GM18858 (cell line): ENCODE data around the gene CHD6.

ENCODE experiments used
- ATAC-seq: cut with Tn5 transposase; IDR thresholded peaks from one replicate; pipeline ENCODE4 v1.9.1; 2021; ENCODE audit not compliant: unreplicated experiment

CHD6 gene

DNA sequence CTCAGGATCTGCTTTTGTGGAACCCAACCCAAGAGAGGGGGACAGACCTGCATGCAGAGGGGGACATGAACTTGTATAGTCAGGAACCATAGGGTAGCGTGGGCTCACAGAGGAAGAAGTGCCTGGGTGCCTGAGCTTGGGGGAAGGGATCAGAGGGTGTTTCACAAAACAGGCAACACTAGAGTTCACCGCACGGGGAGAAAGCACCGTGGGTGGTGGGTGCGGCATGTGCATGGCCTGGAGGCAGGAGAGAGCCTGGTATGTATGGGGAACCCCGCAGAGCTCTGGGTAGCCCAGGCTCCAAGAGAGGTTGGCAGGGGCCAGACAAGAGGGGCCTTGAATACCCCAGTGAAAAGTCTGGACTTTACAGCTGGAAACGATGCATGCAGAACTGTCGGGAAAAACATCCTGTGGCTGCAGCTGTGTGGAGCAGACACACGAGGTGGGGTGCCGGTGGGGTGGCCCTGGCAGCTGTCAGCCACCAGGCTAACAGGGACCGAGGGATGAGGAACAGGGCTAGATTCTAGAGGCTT is 244.9 kb downstream of the CHD6 start:
- no peak for ATAC-seq

DNA sequence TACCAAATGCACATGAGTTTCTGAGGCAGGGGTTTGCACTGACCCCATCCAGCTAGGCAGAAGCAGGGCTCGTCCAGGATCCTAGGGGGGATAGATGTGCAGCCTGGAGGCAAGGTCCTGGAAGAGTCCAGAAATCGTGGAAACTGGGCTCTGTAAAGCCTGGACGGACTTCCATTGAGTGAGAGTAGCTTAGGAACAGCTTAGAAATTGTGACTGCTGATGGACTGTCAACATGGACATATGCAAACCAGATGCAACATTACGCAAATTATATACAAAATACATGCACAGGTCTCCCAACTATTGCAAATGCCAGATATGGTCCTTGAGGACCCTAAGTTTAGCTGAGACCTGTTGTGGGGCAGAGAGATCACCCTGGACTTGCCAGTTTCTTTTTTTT is 246.8 kb downstream of the CHD6 start:
- ATAC-seq: no peak

DNA sequence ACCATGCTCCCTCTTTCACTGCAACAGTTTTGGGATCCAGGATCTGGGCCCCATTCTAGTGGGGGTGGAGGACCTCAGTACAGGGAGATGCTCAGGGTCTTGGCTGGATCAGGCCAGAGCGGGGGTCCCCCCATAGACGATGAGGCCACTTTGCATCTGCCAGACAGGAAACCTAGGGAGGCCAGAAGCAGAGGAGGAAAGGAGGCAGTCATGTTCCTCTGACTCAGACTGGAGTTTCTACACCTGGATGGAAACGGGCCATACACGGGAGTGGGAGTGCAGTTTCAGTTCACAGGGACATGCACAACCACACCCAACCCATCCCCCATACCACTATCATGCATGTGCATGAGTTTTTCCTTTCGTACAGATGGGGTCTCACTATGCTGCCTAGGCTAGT is 248.0 kb downstream of the CHD6 start:
- ATAC-seq: no peak

DNA sequence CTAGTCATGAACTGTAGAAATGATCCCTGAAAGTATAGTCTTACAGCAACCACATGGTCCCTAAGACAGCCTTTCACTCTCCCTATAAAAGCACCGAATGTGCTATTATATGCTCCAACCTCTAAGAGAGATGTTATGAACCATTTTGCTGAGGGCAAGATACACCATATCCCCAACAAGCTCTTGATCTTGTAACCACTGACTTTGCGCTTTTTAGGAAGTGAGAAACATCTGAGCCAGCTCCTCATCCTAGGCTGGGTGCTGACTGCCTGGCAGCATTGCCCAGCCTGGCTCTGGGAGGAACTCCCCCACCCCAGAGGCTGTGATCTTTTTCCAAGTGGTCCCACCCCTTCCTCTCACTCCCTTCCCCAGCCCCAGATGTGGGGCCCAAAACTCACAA is 248.5 kb downstream of the CHD6 start:
- ATAC-seq: no peak

DNA sequence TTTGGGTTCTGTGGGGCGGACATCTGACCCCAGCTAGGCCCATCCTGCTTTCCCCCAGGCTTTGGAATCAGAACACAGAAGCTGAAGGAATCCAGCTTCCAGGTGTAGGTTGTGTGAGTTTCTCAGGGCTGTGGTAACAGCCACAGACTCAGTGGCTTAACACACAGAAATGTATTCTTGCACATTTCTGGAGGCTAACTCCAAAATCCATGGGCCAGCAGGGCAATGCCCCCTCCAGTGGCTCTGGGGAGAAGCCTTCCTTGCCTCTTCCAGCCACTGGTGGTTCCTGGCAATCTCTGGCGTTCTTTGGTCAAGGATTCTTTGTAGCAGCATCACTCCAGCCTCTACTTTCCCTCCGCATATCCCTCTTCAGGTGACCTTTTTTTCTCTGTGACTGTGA is 250.2 kb downstream of the CHD6 start:
- no peak for ATAC-seq

DNA sequence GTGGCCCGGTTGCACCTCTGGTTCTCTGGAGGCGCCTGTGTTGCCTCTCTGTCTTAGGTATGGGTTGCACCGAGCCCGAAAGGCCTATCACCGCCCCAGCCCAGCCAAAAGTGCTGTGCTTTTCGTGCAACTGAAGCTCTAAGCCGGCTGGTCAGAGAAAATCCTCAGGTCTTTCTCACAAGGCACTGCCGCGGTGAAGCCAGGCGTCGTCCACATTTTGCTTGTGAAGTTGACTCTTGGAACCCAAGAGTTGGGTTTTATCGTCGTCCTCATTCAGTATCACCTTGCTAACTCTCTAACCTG is 250.8 kb downstream of the CHD6 start:
- ATAC-seq: no peak

DNA sequence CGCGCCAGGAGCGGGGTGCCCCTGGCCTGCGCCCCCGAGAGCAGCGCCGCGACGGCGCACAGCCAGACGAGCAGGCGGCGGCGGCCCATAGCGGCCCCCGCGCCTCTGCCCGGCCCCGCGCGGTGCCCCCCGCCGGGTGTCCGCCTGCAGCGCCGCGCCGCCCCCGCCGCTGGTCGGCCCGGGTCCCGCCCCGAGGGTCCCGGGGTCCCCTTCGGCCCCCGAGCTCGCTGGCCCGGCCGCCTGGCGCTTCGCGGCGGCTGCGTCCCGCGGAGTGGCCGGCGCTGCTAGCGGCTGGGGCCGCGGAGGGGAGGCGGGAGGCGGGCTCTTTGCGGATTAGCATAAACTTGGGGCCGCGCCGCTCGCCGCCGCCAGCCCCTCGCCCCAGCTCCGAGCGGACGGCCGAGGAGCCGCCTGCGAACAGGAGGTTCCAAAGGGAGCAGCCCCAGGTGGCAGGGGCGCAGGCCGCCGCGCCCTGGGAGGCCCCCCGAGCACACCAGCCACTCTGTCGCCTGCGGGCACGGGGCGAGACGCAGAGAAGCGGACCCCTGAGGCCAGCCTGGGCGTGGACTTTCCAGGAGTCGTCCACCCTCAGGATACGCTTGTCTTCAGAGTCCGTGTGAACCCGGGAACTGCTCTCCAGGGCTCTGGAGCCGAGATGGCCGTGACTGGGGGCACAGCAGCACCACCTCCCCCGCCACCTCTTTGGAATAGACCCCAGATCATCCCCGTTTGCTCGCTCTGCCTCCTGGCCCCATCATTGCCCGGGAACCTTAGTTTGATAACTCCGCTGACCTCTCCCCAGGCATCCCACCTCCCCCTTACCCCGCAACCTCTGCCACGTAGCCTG is 251.4 kb downstream of the CHD6 start, which contains the start of gene EMILIN3:
EMILIN3 (minus strand) TSS at position 273 of the 847 bp plus-strand sequence; CDS start at position 89, 184 bp downstream.
- no peak for ATAC-seq

DNA sequence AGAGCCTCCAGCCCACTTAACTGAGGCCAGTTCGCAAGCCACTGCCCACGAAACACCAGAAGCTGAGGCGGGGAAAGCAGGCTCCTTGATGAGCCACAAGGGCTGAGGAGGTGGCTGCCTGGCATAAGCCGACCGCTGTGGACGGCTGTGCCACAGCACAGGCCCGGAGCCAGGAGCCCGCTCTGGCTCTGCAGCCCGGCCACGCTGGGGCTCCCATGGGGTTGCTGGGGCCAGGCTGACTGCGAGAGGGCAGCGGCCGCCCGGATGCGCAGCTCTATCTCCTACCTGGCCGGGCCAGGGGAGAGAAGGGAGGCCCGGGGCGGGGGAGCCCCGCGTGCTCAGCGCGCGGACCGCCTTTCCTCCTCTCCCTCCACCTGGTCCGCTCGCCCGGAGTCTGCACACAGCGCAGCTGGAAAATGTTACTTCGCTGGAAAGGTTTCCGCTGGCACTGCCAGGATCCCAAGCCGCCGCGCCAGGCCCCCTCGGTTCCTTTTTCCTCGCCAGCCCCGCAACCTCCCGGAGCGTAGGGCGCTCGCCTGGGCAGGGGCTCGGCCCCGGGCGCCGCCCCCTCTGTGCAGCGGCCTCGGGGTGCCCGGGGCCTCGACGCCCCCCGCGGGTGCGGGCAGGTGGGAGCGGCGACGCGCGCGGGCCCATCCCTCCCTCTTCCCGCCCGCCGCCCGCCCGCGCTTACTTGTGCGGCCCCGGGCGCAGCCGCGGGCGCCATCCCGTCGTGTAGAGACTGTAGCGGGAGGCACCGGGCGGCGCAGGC is 252.2 kb downstream of the CHD6 start:
- no peak for ATAC-seq

DNA sequence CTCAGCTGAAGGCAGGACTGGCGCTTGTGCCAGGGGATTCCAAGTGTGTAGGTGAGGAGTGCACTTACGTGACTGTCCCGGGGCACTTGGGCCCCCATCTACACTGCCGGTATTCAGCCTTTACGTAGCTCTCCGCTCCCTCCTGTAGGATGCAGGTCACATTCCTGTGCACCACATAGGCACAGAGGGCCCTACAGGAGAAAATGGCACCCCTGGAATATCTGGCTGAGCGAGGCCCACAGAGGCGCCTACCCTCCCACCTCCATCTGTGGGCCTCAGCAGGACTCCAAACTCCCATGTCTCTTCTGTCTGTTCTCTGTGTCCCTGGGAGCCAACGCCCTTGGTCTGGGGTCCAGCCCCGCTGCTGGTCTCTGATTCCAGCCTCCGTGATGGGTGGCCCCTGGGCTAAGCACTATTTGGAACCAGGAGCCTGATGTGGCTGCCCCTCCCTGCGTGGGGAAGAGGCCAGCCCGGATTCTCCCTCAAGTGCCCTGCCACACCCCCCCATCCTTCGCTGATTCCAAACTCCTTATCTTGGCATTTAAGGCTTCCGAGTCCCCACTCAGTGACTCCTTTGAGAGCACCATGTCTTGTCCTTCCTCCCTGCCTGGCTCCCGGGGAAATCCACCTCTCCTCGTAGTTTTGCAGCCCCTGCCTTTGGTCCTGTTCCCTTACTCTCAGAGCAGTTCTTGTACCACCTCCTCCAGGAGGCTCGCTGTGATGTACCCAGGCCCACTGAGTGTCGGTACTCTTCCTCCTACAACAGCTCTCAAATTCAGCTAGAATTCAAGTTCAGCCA is 253.0 kb downstream of the CHD6 start:
- ATAC-seq: no peak

DNA sequence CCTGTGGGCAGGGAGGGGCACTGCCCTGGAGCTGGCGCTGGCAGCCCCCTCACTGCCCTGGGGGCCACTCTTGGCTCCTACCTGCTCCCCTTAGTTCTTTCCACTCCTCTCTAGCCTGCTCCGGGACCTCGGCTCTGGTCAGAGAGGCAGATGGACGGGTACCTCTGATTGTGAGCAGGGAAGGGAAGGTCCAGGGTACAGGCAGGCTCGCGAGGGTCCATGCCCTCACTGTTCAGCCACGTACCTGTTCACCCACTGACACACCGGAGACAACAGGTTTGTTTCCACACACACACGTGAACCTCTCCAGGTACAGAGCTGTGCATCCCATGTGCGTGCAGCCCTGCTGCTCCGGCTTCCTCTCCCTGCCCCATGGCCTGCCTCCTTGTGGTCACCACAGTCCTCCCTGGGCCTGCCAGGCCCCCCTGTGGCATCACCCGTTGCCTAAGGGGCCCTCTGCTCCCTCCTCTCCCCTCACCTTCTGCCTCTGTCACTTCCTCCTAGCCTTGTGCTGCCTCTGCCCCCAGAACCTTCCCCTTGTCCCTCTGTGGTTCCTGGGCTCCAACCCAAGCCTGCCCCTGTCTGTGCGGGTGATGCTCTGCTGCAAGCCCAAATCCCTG is 253.8 kb downstream of the CHD6 start:
- no peak for ATAC-seq

DNA sequence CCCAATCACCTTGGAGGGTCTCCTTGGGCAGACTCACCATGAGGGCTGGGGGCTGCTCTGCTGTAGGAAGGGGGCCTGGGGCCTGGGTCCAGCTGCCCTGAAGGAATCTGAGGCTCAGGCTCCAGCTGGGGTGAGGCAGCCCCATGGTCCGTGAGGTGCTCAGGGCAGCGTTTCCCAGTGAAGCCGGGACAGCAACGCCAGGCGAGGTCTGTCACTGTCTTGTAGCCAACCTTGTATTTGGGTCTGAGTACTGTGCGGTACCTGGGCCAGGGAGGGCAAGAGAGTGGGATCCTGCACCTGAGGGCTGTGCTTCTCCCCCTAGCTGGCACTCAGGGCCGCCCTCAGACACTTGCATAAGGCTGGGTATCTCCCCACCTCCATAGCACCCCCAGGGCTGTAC is 254.6 kb downstream of the CHD6 start:
- no peak for ATAC-seq

DNA sequence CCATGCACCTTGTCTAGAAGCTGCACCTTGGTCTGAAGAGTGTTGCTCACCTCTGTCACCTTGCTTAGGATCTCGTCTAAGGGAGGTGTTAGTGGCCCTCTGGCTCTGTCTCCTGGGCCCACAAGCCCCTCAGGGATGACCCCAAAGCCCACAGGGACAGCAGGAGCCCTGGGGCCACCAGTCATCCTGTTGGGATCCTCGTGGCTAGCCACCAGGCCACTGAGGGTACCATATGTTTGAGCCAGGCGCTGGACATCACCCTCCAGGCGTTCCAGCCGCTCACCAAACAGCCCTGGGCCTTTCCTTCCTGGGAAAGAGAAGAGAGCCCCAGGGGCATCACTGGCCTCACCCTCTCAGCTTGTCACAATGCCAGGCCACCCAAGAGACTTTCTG is 255.4 kb downstream of the CHD6 start:
- ATAC-seq: no peak

DNA sequence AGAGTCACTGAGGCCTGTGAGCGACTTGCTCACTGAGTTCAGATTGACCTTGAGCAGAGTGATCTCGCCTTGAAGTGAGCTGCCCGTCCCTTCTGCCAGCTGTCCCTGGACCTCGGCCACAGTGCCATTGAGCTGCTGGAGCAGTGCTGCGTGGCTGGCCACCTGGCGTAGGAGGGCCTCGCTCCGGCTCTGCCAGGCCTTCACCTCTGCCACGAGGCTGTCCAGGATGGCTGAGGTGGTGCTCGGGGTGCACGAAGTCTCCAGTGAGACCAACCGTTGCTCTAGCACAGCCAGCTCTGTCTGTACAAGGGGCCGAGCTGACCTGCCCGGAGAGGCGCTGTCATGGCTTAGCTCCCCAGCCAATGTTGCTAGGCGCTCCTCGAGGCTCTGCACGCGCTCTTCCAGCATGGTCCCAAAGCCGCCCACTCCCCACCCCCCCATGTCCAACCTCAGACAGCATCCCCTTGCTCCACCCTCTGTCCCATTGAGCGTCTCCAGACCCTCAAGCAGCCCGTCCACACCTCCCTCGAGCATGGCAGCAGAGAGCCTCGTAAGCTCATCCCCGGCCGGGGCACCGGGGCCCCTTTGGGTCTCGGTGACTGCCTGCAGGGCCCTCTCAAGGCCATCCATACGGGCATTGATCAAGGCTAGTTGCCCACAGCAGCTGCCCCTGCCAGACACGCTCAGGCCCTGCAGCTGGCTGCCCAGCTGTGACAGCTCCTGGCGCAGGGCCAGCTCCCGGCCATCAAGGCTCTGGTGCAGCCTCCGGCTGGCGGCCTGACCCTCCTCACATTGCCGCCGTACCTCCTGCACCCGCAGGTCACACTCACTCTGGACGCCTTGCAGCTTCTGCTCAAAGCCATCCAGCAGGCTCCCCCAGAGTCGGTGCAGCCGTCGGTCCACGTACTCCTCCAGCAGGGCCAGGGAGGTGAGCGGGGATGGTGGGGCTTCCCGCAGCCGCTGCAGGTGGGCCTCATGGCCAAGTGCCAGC is 256.1 kb downstream of the CHD6 start:
- ATAC-seq: no peak

DNA sequence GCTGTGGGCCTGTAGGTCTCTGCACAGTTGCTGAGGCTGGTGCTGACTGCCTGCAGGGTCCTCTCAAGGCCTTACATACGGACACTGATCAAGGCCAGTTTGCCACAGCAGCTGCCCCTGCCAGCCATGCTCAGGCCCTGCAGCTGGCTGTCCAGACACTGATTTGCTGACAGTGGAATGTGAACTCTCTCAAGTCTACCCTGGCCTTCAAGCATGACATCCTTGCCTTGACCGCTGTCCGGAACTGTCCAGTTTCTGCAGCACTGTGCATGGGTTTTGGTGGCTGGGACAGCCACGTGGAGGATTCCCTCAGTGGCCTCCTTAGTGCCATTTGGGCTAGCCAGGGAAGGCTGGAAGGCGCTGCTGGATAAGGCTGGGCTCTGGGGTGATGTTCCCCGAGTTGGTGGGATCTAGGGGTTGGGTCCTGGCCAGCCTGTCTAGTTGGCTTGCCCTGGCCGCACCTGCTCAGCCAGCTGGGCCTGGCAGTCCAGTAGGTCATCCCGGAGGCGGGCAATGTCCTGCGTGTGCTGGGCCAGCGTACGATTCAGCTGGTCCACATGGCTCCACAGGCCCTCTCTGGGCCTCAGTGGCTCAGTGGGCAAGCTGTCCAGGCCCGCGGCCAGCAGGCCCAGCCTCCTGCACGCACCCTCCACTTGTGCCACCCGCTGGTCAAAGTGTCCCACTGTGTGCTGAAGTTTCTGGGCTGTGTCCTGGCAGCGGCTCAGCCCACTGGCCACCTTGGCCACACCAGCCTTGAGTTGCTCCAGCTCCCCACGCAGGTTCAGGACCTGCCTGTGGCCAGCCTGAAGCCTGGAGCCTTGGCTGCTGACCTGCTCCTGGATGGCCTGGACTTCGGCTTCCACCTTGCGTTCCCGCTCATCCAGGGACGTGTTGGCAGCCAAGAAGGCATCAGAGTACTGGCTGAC is 257.1 kb downstream of the CHD6 start:
- ATAC-seq: no peak

DNA sequence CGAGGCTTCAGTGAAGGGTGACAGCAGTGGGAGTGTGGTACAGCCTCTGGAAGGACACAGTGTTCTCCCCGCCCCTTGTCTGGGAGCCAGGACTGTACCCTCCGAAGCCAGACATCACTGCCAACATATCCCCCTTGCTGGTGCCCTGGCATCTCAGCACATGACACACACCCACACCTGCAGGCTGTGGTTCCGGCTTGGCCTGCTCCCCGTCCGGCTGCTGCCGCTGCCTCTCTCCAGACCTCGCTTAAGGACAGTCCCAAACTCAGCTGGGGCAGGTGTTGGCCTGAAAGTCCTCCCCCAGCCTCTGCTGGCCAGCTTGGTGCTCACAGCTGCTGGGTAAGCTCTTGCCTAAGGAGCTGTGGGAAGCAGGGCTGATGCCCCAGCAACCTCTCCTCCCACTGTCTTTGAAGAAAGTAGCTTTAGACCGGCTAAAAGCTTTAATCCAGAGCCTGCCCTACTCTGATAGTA is 258.6 kb downstream of the CHD6 start:
- ATAC-seq: no peak

DNA sequence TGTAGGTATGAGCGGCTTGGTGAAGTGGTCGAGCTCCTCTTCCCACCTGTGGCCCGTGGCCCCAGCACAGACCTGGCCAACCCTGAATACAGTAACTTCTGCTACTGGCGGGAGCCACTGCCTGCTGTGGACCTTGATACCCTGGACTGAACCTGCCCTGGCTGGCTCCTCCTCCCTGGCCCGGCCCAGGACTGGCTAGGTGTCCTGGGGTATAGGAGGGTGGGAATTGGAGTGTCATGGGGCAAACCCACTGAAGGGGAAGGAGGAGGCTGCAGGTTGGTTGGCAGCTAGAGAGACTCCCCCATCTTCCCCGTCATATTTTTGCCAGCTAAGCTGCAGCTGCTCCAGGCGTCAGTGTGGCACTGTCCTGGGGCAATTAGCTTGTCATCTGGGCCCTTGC is 259.5 kb downstream of the CHD6 start:
- no peak for ATAC-seq

DNA sequence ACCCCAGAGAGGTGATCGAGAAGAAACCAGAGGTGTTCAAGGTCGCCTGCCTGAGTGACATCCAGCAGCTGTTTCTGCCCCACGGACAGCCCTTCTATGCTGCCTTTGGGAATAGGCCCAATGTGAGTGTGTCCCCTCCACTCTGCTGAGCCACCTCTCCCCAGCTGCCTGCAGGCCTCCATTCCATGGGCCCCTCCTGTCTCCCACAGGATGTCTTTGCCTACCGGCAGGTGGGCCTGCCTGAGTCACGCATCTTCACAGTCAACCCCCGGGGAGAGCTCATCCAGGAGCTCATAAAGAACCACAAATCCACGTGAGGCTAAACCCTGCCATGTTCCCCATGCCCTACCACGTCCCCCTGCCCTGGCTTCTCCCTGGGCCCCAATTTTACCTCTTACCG is 259.9 kb downstream of the CHD6 start:
- ATAC-seq: no peak

DNA sequence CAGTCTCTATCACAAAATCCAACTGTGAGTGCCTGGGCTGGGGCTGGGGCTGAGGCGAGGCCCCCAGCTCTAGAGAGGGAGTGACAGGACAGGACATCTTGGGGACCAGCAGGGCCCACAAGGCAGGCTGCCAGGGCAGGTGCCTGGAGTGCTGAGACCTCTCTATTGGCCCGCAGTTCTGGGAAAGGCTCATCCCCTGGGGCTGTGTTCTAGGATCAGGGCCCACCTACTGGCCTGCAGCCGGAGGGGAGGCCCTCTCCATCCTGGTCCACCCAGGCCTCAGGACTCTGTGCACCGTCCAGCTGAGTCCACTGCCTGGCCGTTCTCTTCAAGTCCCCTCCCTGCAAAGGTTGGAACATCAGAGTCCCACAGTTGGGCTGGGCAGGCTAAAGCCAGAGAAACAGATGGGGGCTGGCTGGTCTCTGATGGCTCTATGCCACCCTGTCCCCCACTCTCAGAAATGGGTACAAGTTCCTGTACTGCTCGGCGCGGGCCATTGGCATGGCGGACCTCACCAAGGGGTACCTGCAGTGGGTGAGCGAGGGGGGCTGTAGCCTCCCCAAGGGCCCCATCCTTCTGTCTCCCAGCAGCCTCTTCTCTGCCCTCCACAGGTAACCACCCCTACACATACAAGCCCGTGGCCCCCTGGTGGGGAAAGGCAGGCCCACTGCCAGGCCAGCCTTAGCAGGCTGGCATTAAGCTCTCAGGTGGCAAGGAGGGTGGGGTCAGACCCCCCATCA is 260.6 kb downstream of the CHD6 start:
- ATAC-seq: no peak
